Activated naive CD4-positive, alpha-beta T cell treated with anti-CD3 and anti-CD28 coated beads, Interleukin-2, amount 50 U/mL, for 24 hours (primary cell): ENCODE data around the gene DRD3.

Source experiments
- H3K27ac Mint-ChIP-seq: one replicate; pipeline ENCODE4 v1.8.0; 2021; ENCODE audit warnings: mild to moderate bottlenecking, mixed read lengths
- H3K27me3 Mint-ChIP-seq: one replicate; pipeline ENCODE4 v1.8.0; 2021; ENCODE audit warnings: mixed read lengths
- H3K36me3 Mint-ChIP-seq: one replicate; pipeline ENCODE4 v1.8.0; 2021; ENCODE audit warnings: mixed read lengths
- H3K4me1 Mint-ChIP-seq: one replicate; pipeline ENCODE4 v1.8.0; 2021; ENCODE audit warnings: mixed read lengths
- H3K4me3 Mint-ChIP-seq: one replicate; pipeline ENCODE4 v1.8.0; 2021; ENCODE audit warnings: mild to moderate bottlenecking, mixed read lengths
- H3K9me3 Mint-ChIP-seq: one replicate; pipeline ENCODE4 v1.8.0; 2021; ENCODE audit warnings: mixed read lengths

The DRD3 gene

DNA sequence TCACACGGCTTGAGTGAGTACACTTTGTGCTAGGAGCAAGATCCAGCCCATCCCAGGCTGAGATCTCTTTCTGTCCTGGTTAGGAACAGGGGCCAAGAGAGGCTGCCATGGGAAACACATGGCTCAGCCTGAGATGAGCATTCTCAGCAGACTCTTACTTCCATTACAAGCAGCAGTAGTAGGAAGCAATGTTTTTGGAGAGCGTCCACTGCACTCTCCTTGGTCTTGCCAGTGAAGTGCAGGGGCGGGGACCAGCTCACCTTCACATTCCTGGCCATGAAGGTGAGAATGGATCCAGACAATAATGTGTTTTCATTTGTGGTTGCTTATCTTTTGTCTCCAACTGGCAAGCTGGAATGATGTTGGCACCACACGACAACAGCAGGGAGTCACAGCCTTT, 33.8 kb upstream of the DRD3 start:
- Mint-ChIP-seq H3K27ac (no peak overlapping the region), H3K4me3 (no peak overlapping the region)

GRCh38 chr3:114207768-114208167, 28.9 kb upstream of the DRD3 start:
- Mint-ChIP-seq H3K4me1 (no peaks in the 10 kb centered on the region), H3K4me3 (no peak overlapping the region), H3K9me3 (no peaks in the 10 kb centered on the region), H3K27me3 (no peaks in the 10 kb centered on the region), H3K27ac (no peak overlapping the region), H3K36me3 (no peaks in the 10 kb centered on the region)

More for the DNA sequence above, 33.8 kb upstream of the DRD3 start:
- no peaks in the 10 kb centered on the region for H3K36me3 Mint-ChIP-seq
- H3K9me3 Mint-ChIP-seq: no peaks in the 10 kb centered on the region
- H3K27me3 Mint-ChIP-seq: no peaks in the 10 kb centered on the region
- H3K4me1 Mint-ChIP-seq: no peaks in the 10 kb centered on the region

GRCh38 chr3:114206342-114206741, 27.5 kb upstream of the DRD3 start:
- Mint-ChIP-seq H3K4me3 (no peak overlapping the region), H3K27ac (no peak overlapping the region)

GRCh38 chr3:114205541-114205940, 26.7 kb upstream of the DRD3 start:
- Mint-ChIP-seq H3K36me3 (no peaks in the 10 kb centered on the region), H3K4me1 (no peaks in the 10 kb centered on the region), H3K9me3 (peaks cover 7% of the 10 kb centered on the region), H3K4me3 (no peak overlapping the region), H3K27me3 (no peaks in the 10 kb centered on the region), H3K27ac (no peak overlapping the region)

More at GRCh38 chr3:114206342-114206741, 27.5 kb upstream of the DRD3 start:
- H3K4me1 Mint-ChIP-seq: no peaks in the 10 kb centered on the region
- H3K27me3 Mint-ChIP-seq: no peaks in the 10 kb centered on the region
- H3K36me3 Mint-ChIP-seq: no peaks in the 10 kb centered on the region
- peaks cover 7% of the 10 kb centered on the region for H3K9me3 Mint-ChIP-seq

DNA sequence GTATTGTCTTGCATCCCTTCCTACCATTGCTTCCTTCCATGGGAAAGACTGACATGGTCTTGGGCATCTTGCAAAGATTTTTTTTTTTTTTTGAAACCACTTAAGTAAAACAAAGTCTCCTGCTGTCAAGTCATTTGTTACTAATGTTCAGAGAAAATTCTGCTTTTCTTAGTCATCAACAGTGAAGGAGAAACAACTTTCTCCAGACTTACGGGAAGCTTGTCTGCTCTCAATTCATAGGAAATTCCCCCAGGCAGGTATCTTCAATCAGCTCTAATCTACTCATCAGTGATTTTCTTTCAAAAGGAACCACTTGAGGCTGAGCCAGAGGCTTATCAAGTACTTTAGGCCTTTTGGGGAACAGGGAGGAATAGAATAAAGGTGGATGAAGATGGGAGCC, 15.9 kb upstream of the DRD3 start:
- Mint-ChIP-seq H3K4me1 (no peaks in the 10 kb centered on the region), H3K27me3 (no peaks in the 10 kb centered on the region), H3K27ac (no peak overlapping the region), H3K4me3 (no peak overlapping the region), H3K9me3 (no peaks in the 10 kb centered on the region), H3K36me3 (no peaks in the 10 kb centered on the region)

- H3K27me3 Mint-ChIP-seq: no peaks in the 10 kb centered on the region
- no peaks in the 10 kb centered on the region for H3K4me1 Mint-ChIP-seq
- H3K4me3 Mint-ChIP-seq: no peak overlapping the region
- H3K36me3 Mint-ChIP-seq: no peaks in the 10 kb centered on the region
- no peak overlapping the region for H3K27ac Mint-ChIP-seq
- H3K9me3 Mint-ChIP-seq: no peaks in the 10 kb centered on the region
Observed at GRCh38 chr3:114192136-114192535, 13.3 kb upstream of the DRD3 start.

DNA sequence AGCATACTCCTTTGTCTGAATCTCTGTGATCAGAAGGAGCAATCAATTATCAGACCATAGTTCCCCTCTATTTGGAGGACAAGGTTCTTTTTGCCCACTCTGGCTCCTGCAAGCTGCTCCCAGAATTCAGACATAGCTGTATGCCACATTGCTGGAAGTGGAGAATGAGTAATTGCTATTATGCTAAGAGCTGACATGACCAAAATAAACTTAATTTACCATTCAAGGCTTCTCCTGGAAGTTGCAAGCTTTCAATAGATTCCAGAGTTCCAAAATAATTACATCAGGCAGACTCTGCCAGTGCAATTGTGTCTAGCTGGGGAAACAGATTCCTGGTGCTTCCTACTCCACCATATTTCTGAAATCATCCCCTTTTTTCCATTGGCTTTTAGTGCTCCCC, 7.6 kb upstream of the DRD3 start:
- H3K27ac Mint-ChIP-seq: no peak overlapping the region
- no peaks in the 10 kb centered on the region for H3K4me1 Mint-ChIP-seq
- H3K4me3 Mint-ChIP-seq: no peak overlapping the region
- H3K27me3 Mint-ChIP-seq: peaks cover 2% of the 10 kb centered on the region
- H3K36me3 Mint-ChIP-seq: peaks cover 7% of the 10 kb centered on the region
- H3K9me3 Mint-ChIP-seq: peaks cover 11% of the 10 kb centered on the region

- Mint-ChIP-seq H3K4me3 (no peak overlapping the region), H3K4me1 (peaks cover 5% of the 10 kb centered on the region), H3K36me3 (peaks cover 2% of the 10 kb centered on the region), H3K9me3 (peaks cover 5% of the 10 kb centered on the region), H3K27ac (no peak overlapping the region), H3K27me3 (peaks cover 4% of the 10 kb centered on the region)
Observed at GRCh38 chr3:114179575-114179974, 723 bp upstream of the DRD3 start.

GRCh38 chr3:114176890-114177289, 2.0 kb downstream of the DRD3 start:
- no peak overlapping the region for H3K4me3 Mint-ChIP-seq
- H3K9me3 Mint-ChIP-seq: no peaks in the 10 kb centered on the region
- H3K4me1 Mint-ChIP-seq: peaks cover 7% of the 10 kb centered on the region
- H3K36me3 Mint-ChIP-seq: no peaks in the 10 kb centered on the region
- H3K27ac Mint-ChIP-seq: no peak overlapping the region
- peaks cover 2% of the 10 kb centered on the region for H3K27me3 Mint-ChIP-seq

DNA sequence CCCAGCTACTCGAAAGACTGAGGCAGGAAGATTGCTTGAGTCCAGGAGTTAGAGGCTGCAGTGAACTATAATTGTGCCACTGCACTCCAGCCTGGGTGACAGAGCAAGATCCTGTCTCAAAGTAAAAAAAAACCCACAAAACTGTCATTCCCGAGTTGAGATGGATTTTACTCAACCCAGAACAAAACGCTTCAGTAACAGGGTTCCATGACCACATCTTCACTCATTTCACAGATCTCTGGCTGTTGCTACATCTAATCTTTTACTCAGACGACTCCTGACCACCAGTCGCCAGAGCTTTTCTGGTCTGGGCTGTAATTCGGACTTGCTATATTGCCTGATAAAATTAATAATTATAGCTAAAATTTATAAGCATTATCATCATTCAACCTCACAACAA, 2.4 kb downstream of the DRD3 start:
- no peak overlapping the region for H3K4me3 Mint-ChIP-seq
- H3K27ac Mint-ChIP-seq: no peak overlapping the region

GRCh38 chr3:114175204-114175987, 3.5 kb downstream of the DRD3 start:
- H3K4me1 Mint-ChIP-seq: peaks cover 7% of the 10 kb centered on the region
- no peak overlapping the region for H3K27ac Mint-ChIP-seq
- no peaks in the 10 kb centered on the region for H3K36me3 Mint-ChIP-seq
- H3K27me3 Mint-ChIP-seq: no peaks in the 10 kb centered on the region
- H3K9me3 Mint-ChIP-seq: no peaks in the 10 kb centered on the region
- H3K4me3 Mint-ChIP-seq: no peak overlapping the region

More for the DNA sequence above, 2.4 kb downstream of the DRD3 start:
- H3K27me3 Mint-ChIP-seq: peaks cover 2% of the 10 kb centered on the region
- H3K9me3 Mint-ChIP-seq: no peaks in the 10 kb centered on the region
- H3K4me1 Mint-ChIP-seq: peaks cover 7% of the 10 kb centered on the region
- no peaks in the 10 kb centered on the region for H3K36me3 Mint-ChIP-seq

DNA sequence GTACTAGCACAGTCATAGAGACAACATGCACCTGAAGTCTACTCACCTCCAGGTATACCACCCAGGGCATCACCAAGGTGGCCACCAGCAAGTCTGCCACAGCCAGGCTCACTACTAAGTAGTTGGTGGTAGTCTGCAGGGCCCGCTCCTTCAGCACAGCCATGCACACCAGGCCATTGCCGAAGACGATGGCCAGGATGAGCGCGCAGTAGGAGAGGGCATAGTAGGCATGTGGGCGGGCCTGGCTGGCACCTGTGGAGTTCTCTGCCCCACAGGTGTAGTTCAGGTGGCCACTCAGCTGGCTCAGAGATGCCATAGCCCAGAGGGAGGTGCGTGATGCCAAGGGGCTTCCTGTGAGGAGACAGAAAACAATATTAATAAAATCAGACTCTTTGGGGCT, 7.2 kb downstream of the DRD3 start:
- H3K4me1 Mint-ChIP-seq: peaks cover 4% of the 10 kb centered on the region
- no peak overlapping the region for H3K27ac Mint-ChIP-seq

DNA sequence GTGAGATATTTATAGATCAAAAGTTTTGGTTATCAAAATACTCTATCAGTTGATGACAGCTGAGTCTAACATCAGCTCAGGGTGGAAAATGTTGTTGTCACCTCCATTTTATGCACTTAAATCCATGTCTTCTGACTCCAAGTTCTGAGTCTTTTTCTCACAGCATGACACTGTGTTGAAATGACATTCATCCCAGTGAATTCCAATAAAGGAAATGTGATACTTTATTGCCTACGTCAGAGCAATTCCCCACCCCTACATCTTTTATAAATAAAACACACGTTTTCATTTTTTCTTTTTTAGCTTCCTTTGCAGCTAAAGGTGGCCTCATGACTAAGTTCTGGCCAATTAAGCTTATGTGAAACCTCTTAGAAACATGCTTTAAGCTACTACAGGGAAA, 10.7 kb downstream of the DRD3 start:
- Mint-ChIP-seq H3K27me3 (no peaks in the 10 kb centered on the region), H3K4me3 (no peak overlapping the region), H3K9me3 (no peaks in the 10 kb centered on the region), H3K4me1 (no peaks in the 10 kb centered on the region), H3K27ac (no peak overlapping the region), H3K36me3 (no peaks in the 10 kb centered on the region)

More for the DNA sequence above, 7.2 kb downstream of the DRD3 start:
- Mint-ChIP-seq H3K4me3 (no peak overlapping the region), H3K27me3 (no peaks in the 10 kb centered on the region), H3K9me3 (no peaks in the 10 kb centered on the region), H3K36me3 (no peaks in the 10 kb centered on the region)

DNA sequence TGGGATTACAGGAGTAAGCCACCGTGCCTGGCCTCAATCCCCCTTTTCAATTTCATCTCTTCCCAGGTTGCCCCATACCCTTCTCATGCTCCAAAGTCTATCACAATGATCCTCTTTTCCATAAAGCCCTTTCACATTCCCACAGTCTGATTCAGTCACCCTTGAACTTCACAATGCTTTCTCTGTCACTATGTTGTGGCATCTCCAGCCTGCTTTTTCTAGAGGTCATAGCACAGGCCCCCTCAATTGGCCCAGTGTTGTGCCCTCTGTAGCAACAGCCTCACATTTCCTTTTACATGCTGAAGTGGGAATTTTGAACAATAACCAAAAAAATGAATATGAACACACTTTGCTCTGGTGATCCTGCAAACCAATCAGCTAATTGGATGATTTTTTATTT, 21.5 kb downstream of the DRD3 start:
- H3K9me3 Mint-ChIP-seq: no peaks in the 10 kb centered on the region
- H3K4me1 Mint-ChIP-seq: no peaks in the 10 kb centered on the region
- no peaks in the 10 kb centered on the region for H3K27me3 Mint-ChIP-seq
- no peak overlapping the region for H3K4me3 Mint-ChIP-seq
- peak overlapping the region; percentile 12 for H3K27ac Mint-ChIP-seq
- no peaks in the 10 kb centered on the region for H3K36me3 Mint-ChIP-seq

DNA sequence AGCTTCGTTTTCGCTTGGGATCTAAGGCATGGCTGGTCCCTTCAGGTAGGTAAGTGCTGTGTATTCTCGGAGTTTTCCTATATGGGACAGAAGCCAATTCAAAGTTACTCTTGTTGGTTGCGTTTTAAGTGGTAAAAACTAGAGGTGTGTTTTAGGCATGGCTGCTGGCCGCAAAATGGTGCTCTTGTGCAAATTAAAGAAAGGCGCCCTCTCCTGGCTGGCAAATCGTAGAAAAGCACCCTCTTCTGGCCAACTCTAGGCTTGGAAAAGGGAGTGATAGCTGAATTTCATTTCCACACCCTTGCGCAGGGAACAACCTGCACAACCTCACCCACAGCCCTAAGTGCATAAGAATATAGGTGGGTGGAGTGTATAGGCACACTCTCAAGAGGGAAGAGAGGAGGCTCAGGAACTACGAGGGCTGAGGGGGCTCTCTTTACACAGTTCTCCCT, 23.5 kb downstream of the DRD3 start:
- no peak overlapping the region for H3K4me3 Mint-ChIP-seq
- no peak overlapping the region for H3K27ac Mint-ChIP-seq
- no peaks in the 10 kb centered on the region for H3K4me1 Mint-ChIP-seq
- no peaks in the 10 kb centered on the region for H3K9me3 Mint-ChIP-seq
- no peaks in the 10 kb centered on the region for H3K36me3 Mint-ChIP-seq
- no peaks in the 10 kb centered on the region for H3K27me3 Mint-ChIP-seq

GRCh38 chr3:114154321-114154821, 24.5 kb downstream of the DRD3 start:
- H3K4me3 Mint-ChIP-seq: no peak overlapping the region
- no peaks in the 10 kb centered on the region for H3K36me3 Mint-ChIP-seq
- no peaks in the 10 kb centered on the region for H3K9me3 Mint-ChIP-seq
- H3K27ac Mint-ChIP-seq: no peak overlapping the region
- H3K27me3 Mint-ChIP-seq: no peaks in the 10 kb centered on the region
- no peaks in the 10 kb centered on the region for H3K4me1 Mint-ChIP-seq
